Body of pancreas (tissue), 4 donors: ENCODE data around the gene ANKS1A.

Experiments used
- CTCF ChIP-seq, 7 experiments: fragments of 450-650 bp in 4 of 7; fragments of 200-600 bp in 3 of 7; sonication (generic) in 3 of 7; IDR thresholded peaks; one replicate each; pipeline ENCODE4 v1.5.1; 2016 to 2019; ENCODE audit warnings: antibody characterized with exemption in 7 of 7
- POLR2A ChIP-seq, 3 donors: fragments of 450-650 bp; IDR thresholded peaks; one replicate each; pipeline ENCODE4 v1.6.1; 2016; ENCODE audit warnings: antibody characterized with exemption in 3 of 3, mild to moderate bottlenecking in 2 of 3

DNA sequence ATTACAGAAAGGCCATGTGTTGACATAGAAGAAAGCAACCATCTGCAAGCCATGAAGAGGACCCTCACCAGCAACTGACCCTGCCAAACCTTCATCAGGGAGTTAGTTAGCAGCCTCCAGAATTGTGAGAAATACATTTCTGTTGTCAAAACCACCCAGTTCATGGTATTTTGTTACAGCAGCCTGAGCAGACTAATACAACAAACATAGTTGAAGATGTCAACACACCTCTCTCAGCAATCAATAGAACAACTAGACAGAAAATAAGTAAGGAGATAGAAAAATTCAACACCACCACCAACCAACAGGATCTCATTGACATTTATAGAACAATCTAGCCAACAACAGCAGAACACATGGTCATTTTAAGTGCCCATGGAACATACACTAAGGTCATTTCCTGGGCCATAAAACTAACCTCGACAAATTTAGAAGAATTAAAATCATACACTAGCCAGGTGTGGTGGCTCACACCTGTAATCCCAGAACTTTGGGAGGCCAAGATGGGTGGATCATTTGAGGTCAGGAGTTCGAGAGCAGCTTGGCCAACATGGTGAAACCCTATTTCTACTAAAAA is 219.3 kb downstream of the ANKS1A start:
- no peak for TF ChIP-seq CTCF (IDR thresholded peaks at IDR 0.05)
- no peak for TF ChIP-seq POLR2A (IDR thresholded peaks at IDR 0.05)
